HG03432 (cell line): ENCODE measurements around the gene CHTF18.
"Not testable (repeated sequence)": the region's sequence is repeated elsewhere in the genome, so short reads cannot be mapped to it uniquely, and the experiment has no call there.

Experiments used
- ATAC-seq: cut with Tn5 transposase; IDR thresholded peaks from one replicate; pipeline ENCODE4 v1.9.1; 2021; ENCODE audit warnings: mild to moderate bottlenecking, moderate library complexity; ENCODE audit not compliant: unreplicated experiment

The CHTF18 gene

GRCh38 chr16:774086-775001 is 14.1 kb upstream of the CHTF18 start:
- no peak for ATAC-seq

GRCh38 chr16:775236-775796 is 13.1 kb upstream of the CHTF18 start:
- no peak for ATAC-seq

- not testable (repeated sequence) for ATAC-seq
These were observed 12.1 kb upstream of the CHTF18 start for GRCh38 chr16:776298-776697.

- ATAC-seq, result no peak
These were observed 11.6 kb upstream of the CHTF18 start for GRCh38 chr16:776824-777223.

GRCh38 chr16:777826-778225 is 10.6 kb upstream of the CHTF18 start:
- no peak for ATAC-seq

GRCh38 chr16:778447-778846 is 10.0 kb upstream of the CHTF18 start:
- ATAC-seq, result no peak

GRCh38 chr16:778909-779527 is 9.4 kb upstream of the CHTF18 start:
- no peak for ATAC-seq

GRCh38 chr16:779561-779960 is 8.9 kb upstream of the CHTF18 start:
- ATAC-seq, result no peak

- ATAC-seq, result no peak
These were observed 8.1 kb upstream of the CHTF18 start for GRCh38 chr16:780296-780695.

GRCh38 chr16:781346-782010 is 6.9 kb upstream of the CHTF18 start:
- no peak for ATAC-seq

GRCh38 chr16:782258-782657 is 6.2 kb upstream of the CHTF18 start:
- ATAC-seq, result no peak

GRCh38 chr16:782766-783403 is 5.5 kb upstream of the CHTF18 start:
- no peak for ATAC-seq

- ATAC-seq, result no peak
These were observed 4.8 kb upstream of the CHTF18 start for GRCh38 chr16:783404-784161.

- ATAC-seq, result no peak
These were observed 4.0 kb upstream of the CHTF18 start for GRCh38 chr16:784431-784830.

- ATAC-seq, result no peak
These were observed 2.6 kb upstream of the CHTF18 start for GRCh38 chr16:785563-786535.

GRCh38 chr16:787321-787966 is 976 bp upstream of the CHTF18 start:
- ATAC-seq, result peak; percentile 3

- peak; percentile 21 for ATAC-seq
These were observed 432 bp upstream of the CHTF18 start, which contains the start of gene RPUSD1 for GRCh38 chr16:787978-788398. Gene RPUSD1 (minus strand): TSS chr16:788381. CDS start chr16:787737, 644 bp downstream.

GRCh38 chr16:789191-789850 is 901 bp downstream of the CHTF18 start:
- ATAC-seq, result no peak
